Ovary (tissue), 3 donors: ENCODE data around the gene TAX1BP3.

Source experiments
- EP300 ChIP-seq: sonication (generic); formaldehyde crosslinking; IDR thresholded peaks from one replicate; pipeline ENCODE4 v1.6.1; 2017; ENCODE audit warnings: antibody characterized with exemption
- POLR2A ChIP-seq: fragments of 450-650 bp; IDR thresholded peaks from one replicate; pipeline ENCODE4 v1.6.1; 2017; ENCODE audit warnings: antibody characterized with exemption, mild to moderate bottlenecking, moderate library complexity
- TF ChIP-seq, protein P1 (sequence below), 3 donors: fragments of 450-650 bp in 2 of 3; fragments of 200-600 bp in 1 of 3; IDR thresholded peaks; one replicate each; pipeline versions ENCODE4 v1.5.1 to v1.8.0; 2016 to 2022; ENCODE audit warnings: antibody characterized with exemption in 3 of 3, mild to moderate bottlenecking in 1 of 3
- donor health status: DM: no; HTN: no; CAD: no.

DNA sequence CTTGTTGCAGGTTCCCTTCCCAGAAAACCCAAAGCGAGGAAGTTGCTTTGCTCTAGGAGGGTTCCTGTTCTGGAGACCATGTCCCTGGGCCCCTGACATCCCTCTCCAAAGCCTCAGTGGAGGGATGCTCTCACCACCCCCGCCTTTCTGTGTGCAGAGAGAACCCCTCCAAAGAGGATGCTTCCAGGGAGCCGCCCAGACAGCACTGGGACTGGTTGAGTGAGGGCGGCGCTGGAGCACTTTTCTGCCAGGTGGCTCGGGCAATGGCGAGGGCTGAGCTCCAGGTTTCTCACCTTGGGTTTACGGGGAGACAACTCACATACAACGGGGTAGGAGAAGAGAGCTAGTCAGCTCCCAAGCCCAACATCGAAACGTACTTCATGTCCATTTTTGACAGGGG, 7.5 kb upstream of the TAX1BP3 start:
- TF ChIP-seq, protein P1, sequence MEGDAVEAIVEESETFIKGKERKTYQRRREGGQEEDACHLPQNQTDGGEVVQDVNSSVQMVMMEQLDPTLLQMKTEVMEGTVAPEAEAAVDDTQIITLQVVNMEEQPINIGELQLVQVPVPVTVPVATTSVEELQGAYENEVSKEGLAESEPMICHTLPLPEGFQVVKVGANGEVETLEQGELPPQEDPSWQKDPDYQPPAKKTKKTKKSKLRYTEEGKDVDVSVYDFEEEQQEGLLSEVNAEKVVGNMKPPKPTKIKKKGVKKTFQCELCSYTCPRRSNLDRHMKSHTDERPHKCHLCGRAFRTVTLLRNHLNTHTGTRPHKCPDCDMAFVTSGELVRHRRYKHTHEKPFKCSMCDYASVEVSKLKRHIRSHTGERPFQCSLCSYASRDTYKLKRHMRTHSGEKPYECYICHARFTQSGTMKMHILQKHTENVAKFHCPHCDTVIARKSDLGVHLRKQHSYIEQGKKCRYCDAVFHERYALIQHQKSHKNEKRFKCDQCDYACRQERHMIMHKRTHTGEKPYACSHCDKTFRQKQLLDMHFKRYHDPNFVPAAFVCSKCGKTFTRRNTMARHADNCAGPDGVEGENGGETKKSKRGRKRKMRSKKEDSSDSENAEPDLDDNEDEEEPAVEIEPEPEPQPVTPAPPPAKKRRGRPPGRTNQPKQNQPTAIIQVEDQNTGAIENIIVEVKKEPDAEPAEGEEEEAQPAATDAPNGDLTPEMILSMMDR (IDR thresholded peaks at IDR 0.05) = no peak
- TF ChIP-seq POLR2A (no peak), EP300 (no peak)
